ENCODE measurements around the gene FTO.

GRCh38 chr16:53973021-53973420, 269.1 kb downstream of the FTO start:
- TF ChIP-seq GATA2 (IDR thresholded peaks at IDR 0.05; ENCODE audit: low read depth, low read length): no peak
- TF ChIP-seq GATA3 (IDR thresholded peaks at IDR 0.05; ENCODE audit: low read depth, low read length): no peak
